Measurements from ENCODE around the gene OTOA.
"Not testable (repeated sequence)": the region's sequence is repeated elsewhere in the genome, so short reads cannot be mapped to it uniquely, and the experiment has no call there.

The OTOA gene

GRCh38 chr16:21727344-21727743, 63.6 kb downstream of the OTOA start:
- DNase-seq = no peak

- not testable (repeated sequence) for DNase-seq
Observed at GRCh38 chr16:21731233-21731632, 67.5 kb downstream of the OTOA start.

- not testable (repeated sequence) for DNase-seq
Observed at GRCh38 chr16:21740637-21741036, 76.9 kb downstream of the OTOA start.

GRCh38 chr16:21756192-21757079, 92.7 kb downstream of the OTOA start:
- not testable (repeated sequence) for DNase-seq

- not testable (repeated sequence) for DNase-seq
Observed at GRCh38 chr16:21757080-21757671, 93.4 kb downstream of the OTOA start.

GRCh38 chr16:21768280-21768679, 104.5 kb downstream of the OTOA start:
- DNase-seq = not testable (repeated sequence)

- DNase-seq = not testable (repeated sequence)
Observed at GRCh38 chr16:21768810-21769209, 105.0 kb downstream of the OTOA start.

- not testable (repeated sequence) for DNase-seq
Observed at GRCh38 chr16:21769284-21769683, 105.5 kb downstream of the OTOA start.

GRCh38 chr16:21770584-21770983, 106.8 kb downstream of the OTOA start:
- not testable (repeated sequence) for DNase-seq

GRCh38 chr16:21772547-21773206, 108.9 kb downstream of the OTOA start:
- not testable (repeated sequence) for DNase-seq

GRCh38 chr16:21773207-21773553, 109.4 kb downstream of the OTOA start:
- DNase-seq = not testable (repeated sequence)

GRCh38 chr16:21780525-21780924, 116.8 kb downstream of the OTOA start:
- DNase-seq = not testable (repeated sequence)

GRCh38 chr16:21790506-21790905, 126.7 kb downstream of the OTOA start:
- DNase-seq = not testable (repeated sequence)

- DNase-seq = not testable (repeated sequence)
Observed at GRCh38 chr16:21793310-21793709, 129.5 kb downstream of the OTOA start.

GRCh38 chr16:21798601-21799000, 134.8 kb downstream of the OTOA start:
- not testable (repeated sequence) for DNase-seq

- peak; percentile 18 for DNase-seq
Observed at GRCh38 chr16:21801538-21802374, 138.0 kb downstream of the OTOA start.

- not testable (repeated sequence) for DNase-seq
Observed at GRCh38 chr16:21802375-21802663, 138.6 kb downstream of the OTOA start.

Data from NCI-H510A treated with DMSO at 0.1 percent for 48 hours (cell line).